Loucy (cell line): ENCODE data around the gene ST8SIA5.

ENCODE experiments used
- H2AFZ ChIP-seq: fragments of 200-600 bp; sonication (generic); 2 replicates; pipeline ENCODE4 v1.6.0; 2016; ENCODE audit warnings: antibody characterized with exemption, mild to moderate bottlenecking, low read length, moderate library complexity
- H3F3A ChIP-seq: fragments of 200-600 bp; 2 replicates; pipeline ENCODE4 v1.6.0; 2016; ENCODE audit warnings: antibody characterized with exemption, low read depth, mild to moderate bottlenecking
- H3K27me3 ChIP-seq: fragments of 200-600 bp; sonication (generic); 2 replicates; pipeline ENCODE4 v1.6.1; 2014; ENCODE audit warnings: low read length, mild to moderate bottlenecking; ENCODE audit not compliant: insufficient read depth, poor library complexity, severe bottlenecking
- H3K36me3 ChIP-seq: fragments of 200-600 bp; sonication (generic); 2 replicates; pipeline ENCODE4 v1.6.1; 2016; ENCODE audit warnings: low read length; ENCODE audit not compliant: insufficient read depth
- H3K4me1 ChIP-seq: fragments of 200-600 bp; sonication (generic); 2 replicates; pipeline ENCODE4 v1.5.1; 2014; ENCODE audit warnings: low read length, mild to moderate bottlenecking; ENCODE audit not compliant: insufficient read depth, poor library complexity, severe bottlenecking
- H3K4me2 ChIP-seq: fragments of 200-600 bp; sonication (generic); 2 replicates; pipeline ENCODE4 v1.6.0; 2014; ENCODE audit warnings: antibody characterized with exemption, low read length, low read depth, mild to moderate bottlenecking; ENCODE audit not compliant: poor library complexity, severe bottlenecking
- H3K4me3 ChIP-seq: fragments of 200-600 bp; sonication (generic); 2 replicates; pipeline ENCODE4 v1.5.1; 2014; ENCODE audit warnings: low read length, mild to moderate bottlenecking, mixed read lengths; ENCODE audit not compliant: poor library complexity, severe bottlenecking
- H3K79me2 ChIP-seq: fragments of 200-600 bp; sonication (generic); 2 replicates; pipeline ENCODE4 v1.6.1; 2014; ENCODE audit warnings: low read length; ENCODE audit not compliant: insufficient read depth
- H3K9ac ChIP-seq: fragments of 200-600 bp; sonication (generic); 2 replicates; pipeline ENCODE4 v1.6.0; 2014; ENCODE audit warnings: mild to moderate bottlenecking, low read depth, low read length, moderate library complexity; ENCODE audit not compliant: poor library complexity, severe bottlenecking
- H3K9me2 ChIP-seq: fragments of 200-600 bp; sonication (generic); replicated peaks from 2 replicates; pipeline ENCODE4 v1.6.1; 2016; ENCODE audit warnings: low read depth, low read length, mixed read lengths
- H3K9me3 ChIP-seq: fragments of 200-600 bp; sonication (generic); 2 replicates; pipeline ENCODE4 v1.6.1; 2014; ENCODE audit warnings: mild to moderate bottlenecking, antibody characterized with exemption, low read length, low read depth; ENCODE audit not compliant: insufficient read depth
- H4K20me1 ChIP-seq: fragments of 200-600 bp; sonication (generic); 2 replicates; pipeline ENCODE4 v1.6.0; 2014; ENCODE audit warnings: antibody characterized with exemption, low read length, mild to moderate bottlenecking; ENCODE audit not compliant: insufficient read depth, poor library complexity, severe bottlenecking
- CTCF ChIP-seq: fragments of 200-600 bp; sonication (generic); conservative IDR thresholded peaks from 2 replicates; pipeline ENCODE4 v1.5.1; 2014; ENCODE audit warnings: mild to moderate bottlenecking, antibody characterized with exemption, low read length
- EZH2phosphoT487 ChIP-seq: fragments of 200-600 bp; IDR thresholded peaks from 2 replicates; pipeline ENCODE4 v1.6.1; 2018; ENCODE audit warnings: antibody characterized with exemption, mild to moderate bottlenecking, moderate library complexity, borderline replicate concordance

The ST8SIA5 gene

GRCh38 chr18:46688853-46689525 lies 67.9 kb downstream of the ST8SIA5 start:
- Histone ChIP-seq H3K27me3 (no peaks in the 10 kb centered on the region), H3K36me3 (no peaks in the 10 kb centered on the region), H3K9ac (no peak overlapping the region), H3F3A (no peaks in the 10 kb centered on the region), H3K4me1 (no peaks in the 10 kb centered on the region), H2AFZ (no peak overlapping the region), H3K9me3 (no peaks in the 10 kb centered on the region), H3K4me3 (no peak overlapping the region), H3K79me2 (no peaks in the 10 kb centered on the region), H4K20me1 (no peaks in the 10 kb centered on the region), H3K9me2 (no peaks in the 10 kb centered on the region), H3K4me2 (no peak overlapping the region)
- no peak for TF ChIP-seq EZH2phosphoT487
- TF ChIP-seq CTCF, result no peak

GRCh38 chr18:46686186-46686585 lies 70.7 kb downstream of the ST8SIA5 start:
- H2AFZ ChIP-seq, result no peak overlapping the region
- H3K27me3 ChIP-seq, result no peaks in the 10 kb centered on the region
- H3K4me2 ChIP-seq, result no peak overlapping the region
- H3K9me2 ChIP-seq, result no peaks in the 10 kb centered on the region
- H3K4me1 ChIP-seq, result no peaks in the 10 kb centered on the region
- H3K79me2 ChIP-seq, result no peaks in the 10 kb centered on the region
- no peak overlapping the region for H3K4me3 ChIP-seq
- no peak overlapping the region for H3K9ac ChIP-seq
- H4K20me1 ChIP-seq, result no peaks in the 10 kb centered on the region
- TF ChIP-seq CTCF, result no peak
- no peak for TF ChIP-seq EZH2phosphoT487
- no peaks in the 10 kb centered on the region for H3K36me3 ChIP-seq
- no peaks in the 10 kb centered on the region for H3F3A ChIP-seq
- H3K9me3 ChIP-seq, result no peaks in the 10 kb centered on the region

- no peak overlapping the region for H2AFZ ChIP-seq
- no peak overlapping the region for H3K4me3 ChIP-seq
- H3K36me3 ChIP-seq, result no peaks in the 10 kb centered on the region
- no peak overlapping the region for H3K4me2 ChIP-seq
- H4K20me1 ChIP-seq, result no peaks in the 10 kb centered on the region
- no peaks in the 10 kb centered on the region for H3K4me1 ChIP-seq
- H3F3A ChIP-seq, result no peaks in the 10 kb centered on the region
- TF ChIP-seq EZH2phosphoT487 (no peak), CTCF (no peak)
- H3K27me3 ChIP-seq, result no peaks in the 10 kb centered on the region
- H3K9ac ChIP-seq, result no peak overlapping the region
- no peaks in the 10 kb centered on the region for H3K79me2 ChIP-seq
- no peaks in the 10 kb centered on the region for H3K9me3 ChIP-seq
- H3K9me2 ChIP-seq, result no peaks in the 10 kb centered on the region
Observed at GRCh38 chr18:46683252-46683651, 73.6 kb downstream of the ST8SIA5 start.
